H9 (cell line): ENCODE measurements around the gene HS3ST2. TPM values are rescaled to one million over a fixed set of nuclear protein-coding genes. Genes with fewer than 3 reads are reported as not detected.

Experiments used
- DNase-seq: peaks from one replicate; pipeline ENCODE4 v3.0.0-alpha.2; 2017
- H2AFZ ChIP-seq: one replicate; pipeline ENCODE4 v1.6.1; 2013; ENCODE audit warnings: mild to moderate bottlenecking, low read length, control low read depth, moderate library complexity
- H2AK5ac ChIP-seq: 2 replicates; pipeline ENCODE4 v1.6.1; 2013; ENCODE audit warnings: low read length, control low read depth, mixed read lengths; ENCODE audit not compliant: insufficient read length
- H2BK120ac ChIP-seq: one replicate; pipeline ENCODE4 v1.6.1; 2013; ENCODE audit warnings: low read depth, mild to moderate bottlenecking, low read length, control low read depth, inconsistent platforms; ENCODE audit not compliant: poor library complexity, severe bottlenecking
- H2BK12ac ChIP-seq: 2 replicates; pipeline ENCODE4 v1.6.1; 2013; ENCODE audit warnings: low read length, control low read depth, mixed read lengths, low read depth; ENCODE audit not compliant: insufficient read length
- H2BK15ac ChIP-seq: 2 replicates; pipeline ENCODE4 v1.6.1; 2013; ENCODE audit warnings: low read depth, low read length, control low read depth
- H2BK20ac ChIP-seq: one replicate; pipeline ENCODE4 v1.6.1; 2013; ENCODE audit warnings: low read depth, mild to moderate bottlenecking, low read length, control low read depth, inconsistent platforms; ENCODE audit not compliant: poor library complexity, severe bottlenecking
- H2BK5ac ChIP-seq: 2 replicates; pipeline ENCODE4 v1.6.1; 2013; ENCODE audit warnings: low read length, control low read depth, mixed read lengths; ENCODE audit not compliant: insufficient read length
- H3K14ac ChIP-seq: 2 replicates; pipeline ENCODE4 v1.6.1; 2013; ENCODE audit warnings: low read length, control low read depth; ENCODE audit not compliant: insufficient read depth
- H3K18ac ChIP-seq: 2 replicates; pipeline ENCODE4 v1.6.1; 2013; ENCODE audit warnings: low read depth, mild to moderate bottlenecking, mixed read lengths, low read length, control low read depth; ENCODE audit not compliant: insufficient read length
- H3K23ac ChIP-seq: 2 replicates; pipeline ENCODE4 v1.6.1; 2013; ENCODE audit warnings: low read length, control low read depth, mixed read lengths, low read depth; ENCODE audit not compliant: insufficient read length
- H3K23me2 ChIP-seq: 2 replicates; pipeline ENCODE4 v1.6.1; 2013; ENCODE audit warnings: low read depth, mild to moderate bottlenecking, mixed read lengths, low read length, control low read depth; ENCODE audit not compliant: insufficient read length, poor library complexity, severe bottlenecking
- H3K27ac ChIP-seq: 2 replicates; pipeline ENCODE4 v1.5.1; 2013; ENCODE audit warnings: low read length, control low read depth, mixed read lengths, low read depth; ENCODE audit not compliant: insufficient read length
- H3K27me3 ChIP-seq: 2 replicates; pipeline ENCODE4 v1.6.1; 2013; ENCODE audit warnings: low read length, control low read depth, inconsistent platforms; ENCODE audit not compliant: insufficient read depth
- H3K4ac ChIP-seq: 2 replicates; pipeline ENCODE4 v1.6.1; 2013; ENCODE audit warnings: low read depth, mild to moderate bottlenecking, control low read depth, inconsistent platforms, low read length, moderate library complexity
- H3K4me1 ChIP-seq: 2 replicates; pipeline ENCODE4 v1.6.1; 2013; ENCODE audit warnings: low read length, control low read depth, inconsistent platforms; ENCODE audit not compliant: insufficient read depth
- H3K4me2 ChIP-seq: 2 replicates; pipeline ENCODE4 v1.6.1; 2013; ENCODE audit warnings: low read length, control low read depth, mixed read lengths; ENCODE audit not compliant: insufficient read length, insufficient read depth
- H3K56ac ChIP-seq: 2 replicates; pipeline ENCODE4 v1.6.1; 2013; ENCODE audit warnings: low read depth, mild to moderate bottlenecking, mixed read lengths, low read length, control low read depth; ENCODE audit not compliant: insufficient read length
- H3K79me1 ChIP-seq: 2 replicates; pipeline ENCODE4 v1.6.1; 2013; ENCODE audit warnings: low read depth, mild to moderate bottlenecking, moderate library complexity, low read length, control low read depth, inconsistent platforms; ENCODE audit not compliant: insufficient read depth, poor library complexity, severe bottlenecking
- H3K79me2 ChIP-seq: 2 replicates; pipeline ENCODE4 v1.6.1; 2013; ENCODE audit warnings: low read length, control low read depth, inconsistent platforms; ENCODE audit not compliant: insufficient read depth
- H3K9ac ChIP-seq: 2 replicates; pipeline ENCODE4 v1.6.1; 2013; ENCODE audit warnings: low read length, control low read depth, mixed read lengths; ENCODE audit not compliant: insufficient read length; ENCODE audit errors: extremely low read depth
- H3K9me3 ChIP-seq: one replicate; pipeline ENCODE4 v1.6.1; 2013; ENCODE audit warnings: low read depth, low read length, inconsistent platforms; ENCODE audit not compliant: control insufficient read depth
- H3T11ph ChIP-seq: one replicate; pipeline ENCODE4 v1.6.1; 2013; ENCODE audit warnings: mild to moderate bottlenecking, low read length, control low read depth, inconsistent platforms
- H4K20me1 ChIP-seq: one replicate; pipeline ENCODE4 v1.6.1; 2013; ENCODE audit not compliant: control insufficient read depth, insufficient read length, insufficient read depth
- H4K5ac ChIP-seq: 2 replicates; pipeline ENCODE4 v1.6.1; 2013; ENCODE audit warnings: low read depth, mild to moderate bottlenecking, mixed read lengths, low read length, control low read depth; ENCODE audit not compliant: insufficient read length
- H4K8ac ChIP-seq: replicated peaks from 2 replicates; pipeline ENCODE4 v1.6.1; 2013; ENCODE audit warnings: low read length, control low read depth, mixed read lengths, low read depth; ENCODE audit not compliant: insufficient read length
- H4K91ac ChIP-seq: 2 replicates; pipeline ENCODE4 v1.6.1; 2013; ENCODE audit warnings: low read depth, mild to moderate bottlenecking, moderate library complexity, mixed read lengths, low read length, control low read depth; ENCODE audit not compliant: insufficient read length
- H3K27ac Mint-ChIP-seq, 3 experiments: 2 replicates in 2 of 3; 3 replicates in 1 of 3; pipeline ENCODE4 v1.8.0; 2020 to 2021; ENCODE audit warnings: mixed read lengths in 3 of 3, mild to moderate bottlenecking in 1 of 3, moderate library complexity in 1 of 3
- H3K27me3 Mint-ChIP-seq: 2 replicates; pipeline ENCODE4 v1.8.0; 2021; ENCODE audit warnings: low read depth, mild to moderate bottlenecking, moderate library complexity, mixed read lengths
- H3K36me3 Mint-ChIP-seq, 3 experiments: 2 replicates in 2 of 3; 3 replicates in 1 of 3; pipeline ENCODE4 v1.8.0; 2020 to 2021; ENCODE audit warnings: low read depth in 3 of 3, mixed read lengths in 3 of 3; ENCODE audit not compliant: insufficient read depth in 1 of 3
- H3K4me1 Mint-ChIP-seq, 2 experiments: 2 replicates each; pipeline ENCODE4 v1.8.0; 2020; ENCODE audit warnings: mixed read lengths in 2 of 2
- H3K4me3 Mint-ChIP-seq, 2 experiments: 2 replicates in 1 of 2; 3 replicates in 1 of 2; pipeline ENCODE4 v1.8.0; 2020 to 2021; ENCODE audit warnings: mild to moderate bottlenecking in 2 of 2, mixed read lengths in 2 of 2, moderate library complexity in 1 of 2
- H3K9me3 Mint-ChIP-seq, 2 experiments: 2 replicates in 1 of 2; 3 replicates in 1 of 2; pipeline ENCODE4 v1.8.0; 2020; ENCODE audit warnings: mild to moderate bottlenecking in 2 of 2, mixed read lengths in 2 of 2, moderate library complexity in 1 of 2
- WGBS: extraction: QIAGEN DNeasy Blood & Tissue Kit; methylation state at CpG from one replicate; pipeline ENCODE4 v1.1.7; 2013; ENCODE audit warnings: missing lambda C conversion rate, low lambda C conversion rate, mixed read lengths; ENCODE audit not compliant: insufficient read length; ENCODE audit errors: extremely low coverage; 5-methylcytosine and 5-hydroxymethylcytosine counted together
- total RNA-seq: library from RNA; stranded (reverse); gene quantifications from 2 replicates; pipeline ENCODE4 v1.2.1, GENCODE V29; 2021
- TF ChIP-seq, protein P1 (sequence below): fragments of 200-600 bp; sonication (generic); conservative IDR thresholded peaks from 3 replicates; pipeline ENCODE4 v1.8.0; 2021; ENCODE audit warnings: antibody characterized with exemption, mild to moderate bottlenecking

The HS3ST2 gene
- total RNA-seq, 1 experiment from 2014 or later = 3.1 TPM

DNA sequence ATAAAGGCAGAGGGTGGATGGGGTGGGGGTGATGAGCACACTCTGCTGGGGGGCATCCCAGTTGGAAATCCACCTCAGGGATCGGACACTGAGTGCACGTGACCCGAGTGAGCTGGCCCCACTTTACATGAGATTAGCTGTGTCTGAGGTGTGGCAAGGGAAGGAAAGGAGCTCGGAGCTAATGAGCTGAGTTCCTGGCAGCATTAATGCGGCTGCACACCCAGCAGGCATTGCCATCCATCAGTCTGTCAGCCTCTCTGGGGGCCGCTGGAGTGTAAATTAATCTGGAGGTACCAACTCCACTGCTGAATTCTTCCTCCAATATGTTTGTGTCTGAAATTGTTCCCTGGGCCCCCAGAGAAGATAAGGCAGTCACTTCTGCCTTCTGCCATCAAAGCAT, 65.5 kb downstream of the HS3ST2 start:
- Histone ChIP-seq H3K9me3 (no peaks in the 10 kb centered on the region), H3K27ac (no peak overlapping the region), H3K4me2 (no peak overlapping the region), H4K8ac (no peak overlapping the region), H4K5ac (no peak overlapping the region), H3K79me2 (no peaks in the 10 kb centered on the region), H3K27me3 (no peaks in the 10 kb centered on the region), H4K91ac (no peak overlapping the region), H3K18ac (no peak overlapping the region), H3K9ac (no peak overlapping the region), H3K14ac (no peak overlapping the region), H3K4me1 (no peaks in the 10 kb centered on the region), H3T11ph (no peak overlapping the region), H3K23me2 (no peaks in the 10 kb centered on the region), H3K79me1 (no peaks in the 10 kb centered on the region), H2BK15ac (no peak overlapping the region), H2AK5ac (no peak overlapping the region), H2AFZ (no peak overlapping the region), H4K20me1 (no peaks in the 10 kb centered on the region), H3K56ac (no peak overlapping the region), H2BK20ac (no peak overlapping the region), H3K23ac (no peak overlapping the region), H2BK120ac (no peak overlapping the region), H2BK5ac (no peak overlapping the region), H3K4ac (no peak overlapping the region), H2BK12ac (no peak overlapping the region)
- Mint-ChIP-seq H3K9me3 (no peaks in the 10 kb centered on the region), H3K27me3 (peaks cover 2% of the 10 kb centered on the region; the same call in 1 of the 2 replicates), H3K4me3 (no peak overlapping the region), H3K4me1 (peaks cover 9 to 10% of the 10 kb centered on the region in 2 experiments), H3K36me3 (no peaks in the 10 kb centered on the region), H3K27ac (no peak overlapping the region)
- no peak for DNase-seq
- no CpG with 5 or more reads among the region's 6 CpGs for WGBS
- TF ChIP-seq, protein P1, sequence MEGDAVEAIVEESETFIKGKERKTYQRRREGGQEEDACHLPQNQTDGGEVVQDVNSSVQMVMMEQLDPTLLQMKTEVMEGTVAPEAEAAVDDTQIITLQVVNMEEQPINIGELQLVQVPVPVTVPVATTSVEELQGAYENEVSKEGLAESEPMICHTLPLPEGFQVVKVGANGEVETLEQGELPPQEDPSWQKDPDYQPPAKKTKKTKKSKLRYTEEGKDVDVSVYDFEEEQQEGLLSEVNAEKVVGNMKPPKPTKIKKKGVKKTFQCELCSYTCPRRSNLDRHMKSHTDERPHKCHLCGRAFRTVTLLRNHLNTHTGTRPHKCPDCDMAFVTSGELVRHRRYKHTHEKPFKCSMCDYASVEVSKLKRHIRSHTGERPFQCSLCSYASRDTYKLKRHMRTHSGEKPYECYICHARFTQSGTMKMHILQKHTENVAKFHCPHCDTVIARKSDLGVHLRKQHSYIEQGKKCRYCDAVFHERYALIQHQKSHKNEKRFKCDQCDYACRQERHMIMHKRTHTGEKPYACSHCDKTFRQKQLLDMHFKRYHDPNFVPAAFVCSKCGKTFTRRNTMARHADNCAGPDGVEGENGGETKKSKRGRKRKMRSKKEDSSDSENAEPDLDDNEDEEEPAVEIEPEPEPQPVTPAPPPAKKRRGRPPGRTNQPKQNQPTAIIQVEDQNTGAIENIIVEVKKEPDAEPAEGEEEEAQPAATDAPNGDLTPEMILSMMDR = no peak
